Skeletal muscle satellite cell (primary cell): ENCODE measurements around the gene OR2G3. TPM values are rescaled to one million over a fixed set of nuclear protein-coding genes. Genes with fewer than 3 reads are reported as not detected.

Experiments
- H3K27me3 ChIP-seq: 2 replicates; pipeline ENCODE4 v1.7.0; 2013; ENCODE audit warnings: low read length; ENCODE audit not compliant: control insufficient read depth, insufficient read depth
- H3K36me3 ChIP-seq: 2 replicates; pipeline ENCODE4 v1.7.0; 2013; ENCODE audit warnings: mild to moderate bottlenecking, control low read depth, low read length; ENCODE audit not compliant: insufficient read depth
- H3K4me1 ChIP-seq: 2 replicates; pipeline ENCODE4 v1.7.0; 2013; ENCODE audit warnings: low read length; ENCODE audit not compliant: control insufficient read depth, insufficient read depth
- H3K4me2 ChIP-seq: 2 replicates; pipeline ENCODE4 v1.7.0; 2013; ENCODE audit warnings: mild to moderate bottlenecking, low read length
- H3K4me3 ChIP-seq: 2 replicates; pipeline ENCODE4 v1.7.0; 2013; ENCODE audit warnings: low read length
- H3K9ac ChIP-seq: 2 replicates; pipeline ENCODE4 v1.7.0; 2013; ENCODE audit warnings: mild to moderate bottlenecking, low read depth, low read length, moderate library complexity
- H3K9me3 ChIP-seq: replicated peaks from 2 replicates; pipeline ENCODE4 v1.7.0; 2013; ENCODE audit warnings: mild to moderate bottlenecking, control low read depth, low read length
- total RNA-seq: library from RNA; depleted of rRNA; stranded (reverse); fragments of >200 nt; gene quantifications from 2 replicates; pipeline ENCODE4 v1.2.3, GENCODE V29; 2012; rRNA removed

OR2G3 gene
- not detected in 2 replicates for total RNA-seq

- H3K4me2 ChIP-seq: no peak within 1 kb of the TSS
- H3K4me1 ChIP-seq: no peaks in the 10 kb centered on the region
- H3K9ac ChIP-seq: no peak within 1 kb of the TSS
- no peak within 1 kb of the TSS for H3K4me3 ChIP-seq
- H3K36me3 ChIP-seq: no peaks in the 10 kb centered on the region
- H3K9me3 ChIP-seq: no peaks in the 10 kb centered on the region
- no peaks in the 10 kb centered on the region for H3K27me3 ChIP-seq
Observed at GRCh38 chr1:247605286-247605685, at the start of gene OR2G3. OR2G3 (plus strand) TSS chr1:247605586; CDS start chr1:247605586, 0 bp downstream.

- Histone ChIP-seq H3K36me3 (no peaks in the 10 kb centered on the region), H3K4me3 (no peak overlapping the region), H3K9me3 (peaks cover 8% of the 10 kb centered on the region), H3K27me3 (no peaks in the 10 kb centered on the region), H3K4me1 (no peaks in the 10 kb centered on the region), H3K4me2 (no peak overlapping the region), H3K9ac (no peak overlapping the region)
Observed at GRCh38 chr1:247557926-247558674, 47.3 kb upstream of the OR2G3 start.

- Histone ChIP-seq H3K27me3 (no peaks in the 10 kb centered on the region), H3K4me2 (no peak overlapping the region), H3K36me3 (no peaks in the 10 kb centered on the region), H3K4me1 (no peaks in the 10 kb centered on the region), H3K9ac (no peak overlapping the region), H3K4me3 (no peak overlapping the region), H3K9me3 (no peaks in the 10 kb centered on the region)
Observed at GRCh38 chr1:247561711-247562110, 43.7 kb upstream of the OR2G3 start.

- Histone ChIP-seq H3K9me3 (no peaks in the 10 kb centered on the region), H3K4me2 (no peak overlapping the region), H3K36me3 (no peaks in the 10 kb centered on the region)
Observed at GRCh38 chr1:247562198-247562597, 43.2 kb upstream of the OR2G3 start.

GRCh38 chr1:247574236-247574635 lies 31.1 kb upstream of the OR2G3 start:
- Histone ChIP-seq H3K27me3 (no peaks in the 10 kb centered on the region), H3K4me1 (no peaks in the 10 kb centered on the region), H3K4me3 (no peak overlapping the region), H3K4me2 (no peak overlapping the region), H3K9me3 (peaks cover 3% of the 10 kb centered on the region), H3K9ac (no peak overlapping the region), H3K36me3 (no peaks in the 10 kb centered on the region)

More at GRCh38 chr1:247562198-247562597, 43.2 kb upstream of the OR2G3 start:
- Histone ChIP-seq H3K4me1 (no peaks in the 10 kb centered on the region), H3K4me3 (no peak overlapping the region), H3K9ac (no peak overlapping the region), H3K27me3 (no peaks in the 10 kb centered on the region)

- Histone ChIP-seq H3K9ac (no peak overlapping the region), H3K4me1 (no peaks in the 10 kb centered on the region), H3K36me3 (no peaks in the 10 kb centered on the region), H3K4me3 (no peak overlapping the region), H3K27me3 (no peaks in the 10 kb centered on the region), H3K9me3 (peaks cover 3% of the 10 kb centered on the region), H3K4me2 (no peak overlapping the region)
Observed at GRCh38 chr1:247574664-247575063, 30.7 kb upstream of the OR2G3 start.

GRCh38 chr1:247576514-247576913 lies 28.9 kb upstream of the OR2G3 start:
- no peak overlapping the region for H3K4me3 ChIP-seq
- no peaks in the 10 kb centered on the region for H3K36me3 ChIP-seq
- H3K9me3 ChIP-seq: peaks cover 3% of the 10 kb centered on the region
- H3K9ac ChIP-seq: no peak overlapping the region
- H3K27me3 ChIP-seq: no peaks in the 10 kb centered on the region
- no peak overlapping the region for H3K4me2 ChIP-seq
- H3K4me1 ChIP-seq: no peaks in the 10 kb centered on the region

- no peaks in the 10 kb centered on the region for H3K4me1 ChIP-seq
- H3K4me2 ChIP-seq: no peak overlapping the region
- H3K36me3 ChIP-seq: no peaks in the 10 kb centered on the region
- no peak overlapping the region for H3K4me3 ChIP-seq
- peaks cover 3% of the 10 kb centered on the region for H3K9me3 ChIP-seq
- H3K27me3 ChIP-seq: no peaks in the 10 kb centered on the region
- no peak overlapping the region for H3K9ac ChIP-seq
Observed at GRCh38 chr1:247578946-247579460, 26.4 kb upstream of the OR2G3 start.

- Histone ChIP-seq H3K9me3 (peaks cover 4% of the 10 kb centered on the region), H3K9ac (no peak within 1 kb of the TSS), H3K27me3 (no peaks in the 10 kb centered on the region), H3K4me1 (no peaks in the 10 kb centered on the region), H3K36me3 (no peaks in the 10 kb centered on the region), H3K4me2 (no peak within 1 kb of the TSS), H3K4me3 (no peak within 1 kb of the TSS)
Observed at GRCh38 chr1:247588060-247588459, 17.3 kb upstream of the OR2G3 start, which contains the start of gene OR2G2. OR2G2 (plus strand) TSS chr1:247588360; CDS start chr1:247588360, 0 bp downstream.

- Histone ChIP-seq H3K27me3 (no peaks in the 10 kb centered on the region), H3K9ac (no peak overlapping the region), H3K36me3 (no peaks in the 10 kb centered on the region), H3K4me2 (no peak overlapping the region), H3K4me1 (no peaks in the 10 kb centered on the region), H3K4me3 (no peak overlapping the region), H3K9me3 (peaks cover 7% of the 10 kb centered on the region)
Observed at GRCh38 chr1:247613405-247613804, 8.0 kb downstream of the OR2G3 start.

- Histone ChIP-seq H3K36me3 (no peaks in the 10 kb centered on the region), H3K27me3 (no peaks in the 10 kb centered on the region), H3K4me1 (no peaks in the 10 kb centered on the region), H3K9me3 (peaks cover 7% of the 10 kb centered on the region), H3K4me2 (no peak overlapping the region), H3K4me3 (no peak overlapping the region), H3K9ac (no peak overlapping the region)
Observed at GRCh38 chr1:247614625-247615024, 9.2 kb downstream of the OR2G3 start.

GRCh38 chr1:247627951-247628350 lies 22.6 kb downstream of the OR2G3 start:
- H3K4me1 ChIP-seq: no peaks in the 10 kb centered on the region
- no peak overlapping the region for H3K4me3 ChIP-seq
- H3K27me3 ChIP-seq: no peaks in the 10 kb centered on the region
- H3K36me3 ChIP-seq: no peaks in the 10 kb centered on the region
- no peak overlapping the region for H3K9ac ChIP-seq
- H3K9me3 ChIP-seq: peaks cover 8% of the 10 kb centered on the region
- H3K4me2 ChIP-seq: no peak overlapping the region
